ENCODE measurements around the gene IL16.

DNA sequence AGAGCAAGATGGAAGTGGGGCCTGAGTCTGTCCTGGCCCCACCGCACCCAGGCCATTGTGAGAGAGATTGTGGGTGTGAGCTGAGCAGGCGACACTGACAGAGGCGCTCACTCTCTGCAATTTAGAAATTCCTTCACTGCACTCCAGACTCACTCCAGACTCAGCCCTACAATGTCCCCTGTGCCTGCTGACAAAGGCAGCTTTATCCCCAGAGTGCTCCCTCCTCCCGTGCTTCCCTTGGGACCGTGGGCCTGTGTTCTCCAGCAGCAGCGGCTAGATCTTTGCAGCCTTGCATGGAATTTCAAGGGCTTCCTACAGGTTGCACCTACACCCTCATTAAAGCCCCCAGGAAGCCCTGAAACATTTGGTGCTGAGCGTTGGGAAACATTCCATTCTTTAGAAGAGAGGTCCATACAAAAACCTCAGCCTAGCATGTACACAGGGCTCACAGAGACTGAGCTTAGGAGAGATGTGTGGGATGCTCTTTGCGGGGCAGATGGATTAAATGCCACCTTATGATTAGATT, 1.3 kb upstream of the IL16 start:
- TF ChIP-seq ARNT (IDR thresholded peaks at IDR 0.05) (no peak), LEF1 (IDR thresholded peaks at IDR 0.05; ENCODE audit: borderline replicate concordance) (no peak), BHLHE40 (IDR thresholded peaks at IDR 0.05; ENCODE audit: borderline replicate concordance) (no peak), NFRKB (IDR thresholded peaks at IDR 0.05) (no peak), SUZ12 (IDR thresholded peaks at IDR 0.05) (no peak), SP1 (IDR thresholded peaks at IDR 0.05) (no peak)
- TF ChIP-seq, protein P1, sequence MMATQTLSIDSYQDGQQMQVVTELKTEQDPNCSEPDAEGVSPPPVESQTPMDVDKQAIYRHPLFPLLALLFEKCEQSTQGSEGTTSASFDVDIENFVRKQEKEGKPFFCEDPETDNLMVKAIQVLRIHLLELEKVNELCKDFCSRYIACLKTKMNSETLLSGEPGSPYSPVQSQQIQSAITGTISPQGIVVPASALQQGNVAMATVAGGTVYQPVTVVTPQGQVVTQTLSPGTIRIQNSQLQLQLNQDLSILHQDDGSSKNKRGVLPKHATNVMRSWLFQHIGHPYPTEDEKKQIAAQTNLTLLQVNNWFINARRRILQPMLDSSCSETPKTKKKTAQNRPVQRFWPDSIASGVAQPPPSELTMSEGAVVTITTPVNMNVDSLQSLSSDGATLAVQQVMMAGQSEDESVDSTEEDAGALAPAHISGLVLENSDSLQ (IDR thresholded peaks at IDR 0.05), result no peak
